Epithelial cell of proximal tubule (primary cell): Measurements from ENCODE around the gene INS. TPM values are rescaled to one million over a fixed set of nuclear protein-coding genes. Genes with fewer than 3 reads are reported as not detected.

Experiments
- DNase-seq: peaks from one replicate; pipeline ENCODE4 v3.0.0-alpha.2; 2011; ENCODE audit warnings: low read depth
- H3K4me3 ChIP-seq: 2 replicates; pipeline ENCODE4 v1.5.1; 2011; ENCODE audit warnings: low read depth, mild to moderate bottlenecking, low read length
- CTCF ChIP-seq: conservative IDR thresholded peaks from 2 replicates; pipeline ENCODE4 v1.5.1; 2012; ENCODE audit warnings: low read depth, mild to moderate bottlenecking, low read length
- total RNA-seq: library from RNA; depleted of rRNA; stranded (reverse); fragments of >200 nt; gene quantifications from 2 replicates; pipeline ENCODE4 v1.2.3, GENCODE V29; 2015

The INS gene
- total RNA-seq, 1 donor from 2014 or later, result not detected

GRCh38 chr11:2116680-2117079 lies 44.3 kb downstream of the INS start:
- TF ChIP-seq CTCF, result no peak
- no peak for DNase-seq
- no peak overlapping the region for H3K4me3 ChIP-seq

- H3K4me3 ChIP-seq, result no peak overlapping the region
- TF ChIP-seq CTCF, result no peak
- DNase-seq, result no peak
Measured at GRCh38 chr11:2115308-2115707, 45.7 kb downstream of the INS start.

GRCh38 chr11:2114430-2115241 lies 46.4 kb downstream of the INS start:
- TF ChIP-seq CTCF, result no peak
- no peak for DNase-seq
- H3K4me3 ChIP-seq, result no peak overlapping the region

- no peak for TF ChIP-seq CTCF
- no peak for DNase-seq
- no peak overlapping the region for H3K4me3 ChIP-seq
Measured at GRCh38 chr11:2113776-2114175, 47.2 kb downstream of the INS start.

- H3K4me3 ChIP-seq, result no peak overlapping the region
- TF ChIP-seq CTCF, result no peak
- DNase-seq, result no peak
Measured at GRCh38 chr11:2110521-2110920, 50.5 kb downstream of the INS start.

Other genes with a start within 250 kb of the INS start
- gene TNNT3, start 241.5 kb downstream of the INS start, total RNA-seq, result not detected in 2 replicates
- gene MRPL23, start 213.9 kb downstream of the INS start, total RNA-seq, result 92.1 and 251 TPM in 2 replicates
- 0.36 and 11.8 TPM in 2 replicates for gene H19, start 163.4 kb downstream of the INS start, total RNA-seq
- gene IGF2, start 21.8 kb downstream of the INS start, total RNA-seq, result 6.9 and 11.7 TPM in 2 replicates
- gene TH, start 10.6 kb upstream of the INS start, total RNA-seq, result 0.22 and 0.23 TPM in 2 replicates
- 0.12 TPM in 1 of 2 replicates, not detected in the other for gene ASCL2, start 109.4 kb upstream of the INS start, total RNA-seq
- gene C11orf21, start 140.7 kb upstream of the INS start, total RNA-seq, result not detected in 2 replicates
- gene TSPAN32, start 140.8 kb upstream of the INS start, total RNA-seq, result not detected in 2 replicates
- 179 and 183 TPM in 2 replicates for gene CD81, start 216.1 kb upstream of the INS start, total RNA-seq
- 40.0 and 55.2 TPM in 2 replicates for gene TSSC4, start 239.5 kb upstream of the INS start, total RNA-seq